PC-3 (cell line): Measurements from ENCODE around the gene THBS2.

Experiments
- CTCF ChIP-seq: fragments of 300-600 bp; sonication (generic); conservative IDR thresholded peaks from 2 replicates; pipeline ENCODE4 v1.5.1; 2017; ENCODE audit warnings: antibody characterized with exemption, low read depth, mild to moderate bottlenecking, low read length
- EZH2 ChIP-seq: fragments of 300-600 bp; sonication (generic); IDR thresholded peaks from one replicate; pipeline ENCODE4 v1.6.1; 2017; ENCODE audit warnings: antibody characterized with exemption, mild to moderate bottlenecking, low read length; ENCODE audit not compliant: unreplicated experiment
- EZH2phosphoT487 ChIP-seq: fragments of 300-600 bp; sonication (generic); IDR thresholded peaks from 2 replicates; pipeline ENCODE4 v1.6.1; 2018; ENCODE audit warnings: mild to moderate bottlenecking, antibody characterized with exemption, low read length, borderline replicate concordance

GRCh38 chr6:169188051-169188470 lies 65.6 kb downstream of the THBS2 start:
- TF ChIP-seq CTCF = no peak
- no peak for TF ChIP-seq EZH2
- TF ChIP-seq EZH2phosphoT487 = no peak
